ENCODE data around the gene SFTPA1. TPM values are rescaled to one million over a fixed set of nuclear protein-coding genes. Genes with fewer than 3 reads are reported as not detected.

Gene SFTPA1
- total RNA-seq: not detected in 2 replicates

DNA sequence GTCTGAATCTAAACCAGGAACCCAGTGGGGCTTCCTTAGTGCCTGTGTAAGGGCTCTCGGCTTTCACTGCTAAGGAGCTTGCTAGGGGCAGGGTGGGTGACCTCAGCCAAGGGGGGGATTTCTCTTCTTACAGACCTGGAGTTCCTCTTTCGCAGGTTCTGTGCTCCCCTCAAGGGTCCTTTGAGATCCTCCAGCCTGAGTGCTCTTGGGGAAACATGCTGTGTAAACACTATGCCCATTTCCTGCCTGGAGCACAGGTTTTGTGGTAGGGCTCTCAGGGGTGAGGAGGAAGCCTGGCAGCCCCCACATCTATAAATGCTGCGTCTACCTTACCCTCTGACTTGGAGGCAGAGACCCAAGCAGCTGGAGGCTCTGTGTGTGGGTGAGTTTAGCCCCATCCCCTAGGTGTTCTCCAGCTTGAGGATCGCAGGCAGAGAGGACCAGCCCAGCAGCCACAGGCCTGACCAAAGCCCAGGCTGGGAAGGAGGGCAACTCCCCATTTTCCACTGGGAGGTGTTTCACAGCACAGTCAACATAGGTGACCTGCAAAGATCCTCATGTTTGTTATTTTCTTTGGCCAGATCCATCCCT is at the start of gene SFTPA1:
TSS of gene SFTPA1 (plus strand) at position 339 of the 591 bp plus-strand sequence. CDS start 887 bp downstream, outside the sequence.

Other genes starting within 250 kb of the SFTPA1 start
- 10.3 and 19.3 TPM in 2 replicates for gene ZCCHC24, start 165.3 kb upstream of the SFTPA1 start, total RNA-seq
- gene EIF5AL1, start 98.4 kb upstream of the SFTPA1 start, total RNA-seq: under 0.01 and 0.49 TPM in 2 replicates
- not detected in 2 replicates for gene SFTPA2, start 50.5 kb upstream of the SFTPA1 start, total RNA-seq
- gene NUTM2B, start 92.3 kb downstream of the SFTPA1 start, total RNA-seq: 0.49 and 0.63 TPM in 2 replicates
- under 0.01 TPM in 1 of 2 replicates, not detected in the other for gene NUTM2E, start 215.8 kb downstream of the SFTPA1 start, total RNA-seq

All from mesangial cell (primary cell).